ENCODE data around the gene LSMEM2. TPM values are rescaled to one million over a fixed set of nuclear protein-coding genes. Genes with fewer than 3 reads are reported as not detected.

Gene LSMEM2
- total RNA-seq, 1 donor from 2014 or later: 15.1 TPM

GRCh38 chr3:50333744-50334328, 54.9 kb downstream of the LSMEM2 start:
- Histone ChIP-seq H3K9ac (ENCODE audit: low read depth in 1 of 3, low read length in 3 of 3) (peak overlapping the region; percentile 40 to 74 (median 71)), H3K9me3 (ENCODE audit: control insufficient read depth in 3 of 3, low read length in 3 of 3) (no peaks in the 10 kb centered on the region), H3K4me3 (ENCODE audit: low read length in 3 of 3) (peak overlapping the region in 2 of 3 donors; percentile 14 to 38), H3K36me3 (ENCODE audit: control insufficient read depth in 3 of 3, insufficient read depth in 3 of 3, low read length in 3 of 3) (peaks cover 25 to 37% (median 29%) of the 10 kb centered on the region in 3 donors), H3K27ac (ENCODE audit: low read depth, low read length) (peak overlapping the region; percentile 77), H3K27me3 (ENCODE audit: control insufficient read depth in 3 of 3, insufficient read depth in 3 of 3, low read length in 3 of 3) (no peaks in the 10 kb centered on the region), H3K4me1 (ENCODE audit: control insufficient read depth in 3 of 3, insufficient read depth in 3 of 3, low read length in 3 of 3) (peaks cover 46 to 60% (median 48%) of the 10 kb centered on the region in 3 donors)

DNA sequence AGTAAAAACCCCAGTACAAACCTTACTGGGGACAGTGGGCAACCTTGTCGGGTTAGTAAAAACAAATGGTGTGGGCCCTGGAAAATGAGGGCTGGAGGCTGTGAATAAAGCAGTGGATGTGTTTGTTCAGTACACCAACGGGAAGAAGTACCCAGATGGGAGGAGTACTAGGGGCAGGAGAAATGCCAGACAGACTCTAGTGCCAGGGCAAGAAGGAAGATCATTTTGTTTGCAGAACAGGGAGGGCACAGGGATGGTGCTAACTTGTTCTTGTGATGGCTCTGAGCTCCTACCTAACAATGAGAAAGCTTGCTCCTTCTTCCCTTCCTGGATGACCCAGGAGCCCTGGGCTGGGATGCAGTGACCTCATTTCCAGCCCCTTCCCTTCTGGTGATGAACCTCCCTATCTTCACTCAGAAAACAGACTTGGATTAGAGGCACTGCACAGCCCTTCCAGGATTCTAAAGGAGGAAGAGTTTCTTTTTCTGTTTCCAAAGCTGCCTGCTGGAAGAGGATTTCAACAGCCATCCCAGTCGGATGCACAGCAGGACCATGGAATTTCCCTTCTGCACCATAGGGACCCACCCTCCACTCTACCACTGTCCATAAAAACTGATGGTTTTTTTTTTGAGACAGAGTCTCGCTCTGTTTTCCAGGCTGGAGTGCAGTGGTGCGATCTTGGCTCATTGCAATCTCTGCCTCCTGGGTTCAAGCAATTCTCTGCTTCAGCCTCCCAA, 55.6 kb downstream of the LSMEM2 start:
- H3K27ac ChIP-seq (ENCODE audit: low read depth, low read length): peak overlapping the region; percentile 77
- peak overlapping the region in 2 of 3 donors; percentile 22 to 38 for H3K4me3 ChIP-seq (ENCODE audit: low read length in 3 of 3)
- H3K9ac ChIP-seq (ENCODE audit: low read depth in 1 of 3, low read length in 3 of 3): peak overlapping the region; percentile 40 to 74 (median 71)
- no peaks in the 10 kb centered on the region for H3K9me3 ChIP-seq (ENCODE audit: control insufficient read depth in 3 of 3, low read length in 3 of 3)
- peaks cover 48 to 62% (median 50%) of the 10 kb centered on the region in 3 donors for H3K4me1 ChIP-seq (ENCODE audit: control insufficient read depth in 3 of 3, insufficient read depth in 3 of 3, low read length in 3 of 3)
- H3K36me3 ChIP-seq (ENCODE audit: control insufficient read depth in 3 of 3, insufficient read depth in 3 of 3, low read length in 3 of 3): peaks cover 25 to 34% (median 29%) of the 10 kb centered on the region in 3 donors
- no peaks in the 10 kb centered on the region for H3K27me3 ChIP-seq (ENCODE audit: control insufficient read depth in 3 of 3, insufficient read depth in 3 of 3, low read length in 3 of 3)

DNA sequence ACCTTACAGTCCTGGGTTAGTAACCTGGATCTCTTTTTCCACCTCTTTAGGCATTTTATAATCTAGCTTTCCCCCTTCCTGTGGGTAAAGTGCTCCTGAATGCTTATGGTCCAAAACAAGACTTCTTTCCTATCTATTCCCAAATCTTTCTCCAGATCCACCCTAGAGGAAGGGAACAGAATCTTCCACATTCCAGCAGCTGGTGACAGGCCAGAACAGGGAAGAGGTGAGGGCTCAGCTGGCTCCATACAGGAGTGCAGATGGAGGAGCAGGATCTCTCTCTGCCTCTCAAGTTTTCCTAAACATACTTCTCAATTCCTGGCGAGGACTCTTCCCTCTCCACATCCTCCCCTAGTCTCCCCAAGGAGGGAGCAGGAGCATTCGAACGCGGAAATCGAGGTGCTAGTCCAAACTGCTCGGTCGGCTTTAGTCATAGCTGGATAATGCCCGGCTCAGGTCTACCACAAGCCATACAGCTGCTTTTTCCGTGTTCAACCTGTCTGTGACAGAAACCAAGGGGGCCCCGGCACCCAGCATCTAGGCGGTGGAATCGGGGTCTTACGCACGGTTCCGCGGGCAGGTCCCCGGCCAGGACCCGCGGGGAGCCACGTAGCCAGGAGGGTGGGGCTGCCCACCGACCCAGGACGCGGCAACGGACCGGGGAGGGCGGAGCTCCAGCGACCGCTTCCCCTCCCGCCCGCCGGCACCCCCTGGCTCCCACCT, 57.7 kb downstream of the LSMEM2 start:
- peak overlapping the region; percentile 99 for H3K27ac ChIP-seq (ENCODE audit: low read depth, low read length)
- H3K9ac ChIP-seq (ENCODE audit: low read depth in 1 of 3, low read length in 3 of 3): peak overlapping the region; percentile 88 to 98 (median 95)
- peaks cover 57 to 80% (median 63%) of the 10 kb centered on the region in 3 donors for H3K4me1 ChIP-seq (ENCODE audit: control insufficient read depth in 3 of 3, insufficient read depth in 3 of 3, low read length in 3 of 3)
- H3K4me3 ChIP-seq (ENCODE audit: low read length in 3 of 3): peak overlapping the region; percentile 78 to 91 (median 89)
- H3K9me3 ChIP-seq (ENCODE audit: control insufficient read depth in 3 of 3, low read length in 3 of 3): no peaks in the 10 kb centered on the region
- peaks cover 0 to 5% (median 0%) of the 10 kb centered on the region in 3 donors for H3K27me3 ChIP-seq (ENCODE audit: control insufficient read depth in 3 of 3, insufficient read depth in 3 of 3, low read length in 3 of 3)
- peaks cover 4 to 13% (median 8%) of the 10 kb centered on the region in 3 donors for H3K36me3 ChIP-seq (ENCODE audit: control insufficient read depth in 3 of 3, insufficient read depth in 3 of 3, low read length in 3 of 3)

- Histone ChIP-seq H3K36me3 (ENCODE audit: control insufficient read depth in 3 of 3, insufficient read depth in 3 of 3, low read length in 3 of 3) (peaks cover 0 to 6% (median 2%) of the 10 kb centered on the region in 3 donors), H3K27me3 (ENCODE audit: control insufficient read depth in 3 of 3, insufficient read depth in 3 of 3, low read length in 3 of 3) (peaks cover 0 to 5% (median 0%) of the 10 kb centered on the region in 3 donors), H3K4me1 (ENCODE audit: control insufficient read depth in 3 of 3, insufficient read depth in 3 of 3, low read length in 3 of 3) (peaks cover 61 to 79% (median 61%) of the 10 kb centered on the region in 3 donors), H3K9ac (ENCODE audit: low read depth in 1 of 3, low read length in 3 of 3) (peak overlapping the region; percentile 88 to 98 (median 95)), H3K4me3 (ENCODE audit: low read length in 3 of 3) (peak overlapping the region; percentile 78 to 91 (median 89)), H3K27ac (ENCODE audit: low read depth, low read length) (peak overlapping the region; percentile 99), H3K9me3 (ENCODE audit: control insufficient read depth in 3 of 3, low read length in 3 of 3) (no peaks in the 10 kb centered on the region)
Observed at GRCh38 chr3:50337175-50337861, 58.4 kb downstream of the LSMEM2 start.

Other genes starting within 250 kb of the LSMEM2 start
- gene RBM5, start 190.2 kb upstream of the LSMEM2 start, total RNA-seq: 179 TPM
- gene SEMA3F, start 123.8 kb upstream of the LSMEM2 start, total RNA-seq: 2.1 TPM
- gene GNAT1, start 87.5 kb upstream of the LSMEM2 start, total RNA-seq: not detected
- 0.52 TPM for gene SLC38A3, start 73.8 kb upstream of the LSMEM2 start, total RNA-seq
- gene GNAI2, start 42.9 kb upstream of the LSMEM2 start, total RNA-seq: 78.8 TPM
- 19.8 TPM for gene SEMA3B, start 9.9 kb upstream of the LSMEM2 start, total RNA-seq
- gene IFRD2, start 13.3 kb downstream of the LSMEM2 start, total RNA-seq: 44.9 TPM
- gene HYAL3, start 20.3 kb downstream of the LSMEM2 start, total RNA-seq: 3.7 TPM
- gene NAA80, start 20.3 kb downstream of the LSMEM2 start, total RNA-seq: 1.6 TPM
- 2.6 TPM for gene HYAL1, start 24.5 kb downstream of the LSMEM2 start, total RNA-seq
- gene HYAL2, start 43.7 kb downstream of the LSMEM2 start, total RNA-seq: 43.8 TPM
- gene TUSC2, start 49.1 kb downstream of the LSMEM2 start, total RNA-seq: 7.8 TPM
- gene RASSF1, start 61.7 kb downstream of the LSMEM2 start, total RNA-seq: 17.7 TPM
- 0.52 TPM for gene ZMYND10, start 66.6 kb downstream of the LSMEM2 start, total RNA-seq
- gene NPRL2, start 71.7 kb downstream of the LSMEM2 start, total RNA-seq: 15.7 TPM
- 14.1 TPM for gene CYB561D2, start 71.8 kb downstream of the LSMEM2 start, total RNA-seq
- gene TMEM115, start 80.4 kb downstream of the LSMEM2 start, total RNA-seq: 24.5 TPM
- 1.0 TPM for gene CACNA2D2, start 224.5 kb downstream of the LSMEM2 start, total RNA-seq